Mucosa of descending colon (tissue), 3 donors: ENCODE data around the gene FANCL. TPM values are rescaled to one million over a fixed set of nuclear protein-coding genes. Genes with fewer than 3 reads are reported as not detected.
"Not testable (repeated sequence)": the region's sequence is repeated elsewhere in the genome, so short reads cannot be mapped to it uniquely, and the experiment has no call there.

Experiments used
- ATAC-seq: fragments of 200-7000 bp; cut with Tn5 transposase; one replicate; pipeline ENCODE4 v1.9.1; 2020; ENCODE audit warnings: mild to moderate bottlenecking, moderate library complexity
- DNase-seq, 3 donors: peaks; one replicate each; pipeline ENCODE4 v3.0.0-alpha.2; 2020
- H3K36me3 ChIP-seq: fragments of 200-600 bp; one replicate; pipeline ENCODE4 v1.8.0; 2021; ENCODE audit warnings: low read depth, mild to moderate bottlenecking
- H3K4me1 ChIP-seq: fragments of 200-600 bp; one replicate; pipeline ENCODE4 v1.8.0; 2021; ENCODE audit warnings: low read depth, mild to moderate bottlenecking
- H3K4me3 ChIP-seq: fragments of 200-600 bp; one replicate; pipeline ENCODE4 v1.8.0; 2021; ENCODE audit warnings: mild to moderate bottlenecking
- H3K9me3 ChIP-seq: fragments of 200-600 bp; one replicate; pipeline ENCODE4 v1.8.0; 2021; ENCODE audit warnings: mild to moderate bottlenecking
- CTCF ChIP-seq: fragments of 200-600 bp; IDR thresholded peaks from one replicate; pipeline ENCODE4 v1.8.0; 2022; ENCODE audit warnings: antibody characterized with exemption, mild to moderate bottlenecking
- intact Hi-C, 2 donors: fragments of 100-400 bp; cut with DNase I in 1 of 2; cut with micrococcal nuclease in 1 of 2; formaldehyde crosslinking; loops; one replicate each; pipeline versions ENCODE4 v1.11.0 to v1.11.1; 2022; cut with DNase I, micrococcal nuclease
- total RNA-seq, 3 donors: library from RNA; stranded (reverse); fragmentation: NEBNext Ultra II Directional in 2 of 3; extraction: Animal tissue kit (Norgen Biotek cat#: 25700) in 2 of 3; gene quantifications; one replicate each; pipeline versions ENCODE4 v1.2.1 to v1.2.4, GENCODE V29; 2021 to 2023
- donor health status: DM: no; HTN: no; CAD: no; lungs with moderate emphysema.
- donor health status: DM: no; HTN: no; CAD: no.
- donor health status: DM: no; HTN: yes; CAD: no.

FANCL gene
- total RNA-seq, 3 donors from 2014 or later = 19.5 to 33.5 (median 26.4) TPM

- H3K4me1 ChIP-seq = no peaks in the 10 kb centered on the region
- H3K36me3 ChIP-seq = no peaks in the 10 kb centered on the region
- no peaks in the 10 kb centered on the region for H3K9me3 ChIP-seq
- intact Hi-C loops = no loop called here
- H3K4me3 ChIP-seq = no peak overlapping the region
- no peak for TF ChIP-seq CTCF
- ATAC-seq = no peak
- no peak for DNase-seq
These were observed 119.1 kb downstream of the FANCL start for GRCh38 chr2:58122040-58122439.

GRCh38 chr2:58120626-58121229, 120.4 kb downstream of the FANCL start:
- H3K4me1 ChIP-seq = no peaks in the 10 kb centered on the region
- no peak overlapping the region for H3K4me3 ChIP-seq
- no peak for DNase-seq
- H3K36me3 ChIP-seq = no peaks in the 10 kb centered on the region
- intact Hi-C loops = no loop called here
- no peak for ATAC-seq
- TF ChIP-seq CTCF = no peak
- no peaks in the 10 kb centered on the region for H3K9me3 ChIP-seq

- intact Hi-C loops, H3K4me1 ChIP-seq, H3K36me3 ChIP-seq, H3K4me3 ChIP-seq, DNase-seq, H3K9me3 ChIP-seq: not testable (repeated sequence)
- ATAC-seq = peak; percentile 28
These were observed 127.6 kb downstream of the FANCL start for GRCh38 chr2:58113563-58113962.

- Histone ChIP-seq H3K36me3 (no peaks in the 10 kb centered on the region), H3K4me1 (peaks cover 2% of the 10 kb centered on the region), H3K9me3 (no peaks in the 10 kb centered on the region), H3K4me3 (no peak overlapping the region)
- intact Hi-C loops = no loop called here
- DNase-seq (no peak), ATAC-seq (no peak)
- no peak for TF ChIP-seq CTCF
These were observed 130.4 kb downstream of the FANCL start for GRCh38 chr2:58110765-58111164.

- no peak for ATAC-seq
- H3K4me3 ChIP-seq = no peak overlapping the region
- H3K36me3 ChIP-seq = no peaks in the 10 kb centered on the region
- no peaks in the 10 kb centered on the region for H3K9me3 ChIP-seq
- H3K4me1 ChIP-seq = peaks cover 2% of the 10 kb centered on the region
- DNase-seq = no peak
- TF ChIP-seq CTCF = no peak
- intact Hi-C loops = no loop called here
These were observed 131.6 kb downstream of the FANCL start for GRCh38 chr2:58109481-58109880.

Other genes with a start within 250 kb of the FANCL start
- gene VRK2, start 194.5 kb downstream of the FANCL start, total RNA-seq = 10 to 100 TPM; 20.3 to 24.0 (median 22.9) TPM